Measurements from ENCODE around the gene RLF. TPM values are rescaled to one million over a fixed set of nuclear protein-coding genes. Genes with fewer than 3 reads are reported as not detected.
"Not testable (repeated sequence)": the region's sequence is repeated elsewhere in the genome, so short reads cannot be mapped to it uniquely, and the experiment has no call there.

RLF gene
- polyA plus RNA-seq, 1 donor from 2014 or later, result 8.0 TPM

- Mint-ChIP-seq H3K9me3 (no peaks in the 10 kb centered on the region), H3K4me3 (no peak overlapping the region), H3K27ac (peak overlapping the region in 1 of 3 donors; percentile 9), H3K27me3 (peaks cover 2% of the 10 kb centered on the region), H3K4me1 (peaks cover 45 to 55% (median 51%) of the 10 kb centered on the region in 3 donors), H3K36me3 (peaks cover 5% of the 10 kb centered on the region)
Measured at GRCh38 chr1:40184193-40184592, 23.0 kb downstream of the RLF start.

- H3K27me3 Mint-ChIP-seq, result peaks cover 2% of the 10 kb centered on the region
- H3K36me3 Mint-ChIP-seq, result no peaks in the 10 kb centered on the region
- H3K9me3 Mint-ChIP-seq, result no peaks in the 10 kb centered on the region
- peak overlapping the region in 2 of 4 donors; percentile 66 to 87 for H3K4me3 Mint-ChIP-seq
- peak overlapping the region in 2 of 3 donors; percentile 2 to 67 for H3K27ac Mint-ChIP-seq
- peaks cover 32 to 49% (median 38%) of the 10 kb centered on the region in 3 donors for H3K4me1 Mint-ChIP-seq
Measured at GRCh38 chr1:40185951-40186864, 25.0 kb downstream of the RLF start.

GRCh38 chr1:40187399-40187798 is 26.2 kb downstream of the RLF start:
- peaks cover 2% of the 10 kb centered on the region for H3K27me3 Mint-ChIP-seq
- H3K4me3 Mint-ChIP-seq, result no peak overlapping the region
- H3K36me3 Mint-ChIP-seq, result peaks cover under 1% of the 10 kb centered on the region
- H3K9me3 Mint-ChIP-seq, result no peaks in the 10 kb centered on the region
- H3K4me1 Mint-ChIP-seq, result peaks cover 32 to 48% (median 36%) of the 10 kb centered on the region in 3 donors
- peak overlapping the region in 1 of 3 donors; percentile 20 for H3K27ac Mint-ChIP-seq

- not testable (repeated sequence) for H3K9me3 Mint-ChIP-seq, H3K4me1 Mint-ChIP-seq, H3K4me3 Mint-ChIP-seq, H3K36me3 Mint-ChIP-seq, H3K27ac Mint-ChIP-seq, H3K27me3 Mint-ChIP-seq
Measured at GRCh38 chr1:40194639-40195038, 33.5 kb downstream of the RLF start.

- peaks cover 3 to 4% (median 3%) of the 10 kb centered on the region in 3 donors for H3K4me1 Mint-ChIP-seq
- H3K27me3 Mint-ChIP-seq, result no peaks in the 10 kb centered on the region
- H3K27ac Mint-ChIP-seq, result no peak overlapping the region
- H3K36me3 Mint-ChIP-seq, result peaks cover 5% of the 10 kb centered on the region
- no peak overlapping the region for H3K4me3 Mint-ChIP-seq
- H3K9me3 Mint-ChIP-seq, result no peaks in the 10 kb centered on the region
Measured at GRCh38 chr1:40197656-40198055, 36.5 kb downstream of the RLF start.

- Mint-ChIP-seq H3K9me3 (no peaks in the 10 kb centered on the region), H3K36me3 (peaks cover 4% of the 10 kb centered on the region)
Measured at GRCh38 chr1:40199126-40199525, 37.9 kb downstream of the RLF start.

GRCh38 chr1:40204856-40205255 is 43.7 kb downstream of the RLF start:
- Mint-ChIP-seq H3K4me3 (no peak overlapping the region), H3K27me3 (no peaks in the 10 kb centered on the region), H3K27ac (no peak overlapping the region), H3K36me3 (peaks cover 7% of the 10 kb centered on the region), H3K9me3 (peaks cover 0 to 1% (median 0%) of the 10 kb centered on the region in 3 donors), H3K4me1 (peaks cover 10 to 14% (median 12%) of the 10 kb centered on the region in 3 donors)

More at GRCh38 chr1:40199126-40199525, 37.9 kb downstream of the RLF start:
- H3K4me1 Mint-ChIP-seq, result peaks cover 3 to 8% (median 6%) of the 10 kb centered on the region in 3 donors
- H3K27me3 Mint-ChIP-seq, result no peaks in the 10 kb centered on the region
- no peak overlapping the region for H3K4me3 Mint-ChIP-seq
- no peak overlapping the region for H3K27ac Mint-ChIP-seq

- Mint-ChIP-seq H3K4me1 (peaks cover 3 to 5% (median 4%) of the 10 kb centered on the region in 3 donors), H3K27ac (peak overlapping the region in 1 of 3 donors; percentile 36), H3K36me3 (peaks cover 7% of the 10 kb centered on the region), H3K4me3 (no peak overlapping the region), H3K27me3 (no peaks in the 10 kb centered on the region), H3K9me3 (peaks cover 0 to 1% (median 0%) of the 10 kb centered on the region in 3 donors)
Measured at GRCh38 chr1:40210511-40211204, 49.5 kb downstream of the RLF start.

GRCh38 chr1:40218333-40218732 is 57.1 kb downstream of the RLF start:
- H3K27me3 Mint-ChIP-seq, result no peaks in the 10 kb centered on the region
- peaks cover 0 to 3% (median 0%) of the 10 kb centered on the region in 3 donors for H3K4me1 Mint-ChIP-seq
- H3K27ac Mint-ChIP-seq, result no peak overlapping the region
- H3K4me3 Mint-ChIP-seq, result no peak overlapping the region
- H3K36me3 Mint-ChIP-seq, result peaks cover 2% of the 10 kb centered on the region
- H3K9me3 Mint-ChIP-seq, result no peaks in the 10 kb centered on the region

GRCh38 chr1:40221471-40221905 is 60.3 kb downstream of the RLF start:
- H3K36me3 Mint-ChIP-seq, H3K4me3 Mint-ChIP-seq, H3K4me1 Mint-ChIP-seq, H3K27me3 Mint-ChIP-seq, H3K9me3 Mint-ChIP-seq, H3K27ac Mint-ChIP-seq: not testable (repeated sequence)

- Mint-ChIP-seq H3K36me3 (peaks cover under 1% of the 10 kb centered on the region), H3K4me3 (no peak overlapping the region), H3K27me3 (no peaks in the 10 kb centered on the region), H3K9me3 (no peaks in the 10 kb centered on the region), H3K4me1 (peaks cover 0 to 3% (median 2%) of the 10 kb centered on the region in 3 donors), H3K27ac (no peak overlapping the region)
Measured at GRCh38 chr1:40221977-40222772, 61.0 kb downstream of the RLF start.

- H3K27me3 Mint-ChIP-seq, result no peaks in the 10 kb centered on the region
- H3K9me3 Mint-ChIP-seq, result no peaks in the 10 kb centered on the region
- H3K4me3 Mint-ChIP-seq, result no peak overlapping the region
- H3K4me1 Mint-ChIP-seq, result peaks cover 0 to 3% (median 2%) of the 10 kb centered on the region in 3 donors
- H3K27ac Mint-ChIP-seq, result no peak overlapping the region
- H3K36me3 Mint-ChIP-seq, result peaks cover 2% of the 10 kb centered on the region
Measured at GRCh38 chr1:40224040-40224439, 62.9 kb downstream of the RLF start.

- H3K27me3 Mint-ChIP-seq, result no peaks in the 10 kb centered on the region
- H3K4me1 Mint-ChIP-seq, result peaks cover 2 to 6% (median 2%) of the 10 kb centered on the region in 3 donors
- peaks cover 7% of the 10 kb centered on the region for H3K36me3 Mint-ChIP-seq
- H3K4me3 Mint-ChIP-seq, result no peak overlapping the region
- peaks cover 0 to 1% (median 0%) of the 10 kb centered on the region in 3 donors for H3K9me3 Mint-ChIP-seq
- H3K27ac Mint-ChIP-seq, result no peak overlapping the region
Measured at GRCh38 chr1:40226192-40226591, 65.0 kb downstream of the RLF start.

GRCh38 chr1:40232444-40232843 is 71.3 kb downstream of the RLF start:
- Mint-ChIP-seq H3K4me3 (no peak overlapping the region), H3K27me3 (no peaks in the 10 kb centered on the region), H3K4me1 (peaks cover 0 to 8% (median 4%) of the 10 kb centered on the region in 3 donors), H3K9me3 (peaks cover 0 to 1% (median 0%) of the 10 kb centered on the region in 3 donors), H3K27ac (no peak overlapping the region), H3K36me3 (peaks cover 20% of the 10 kb centered on the region)
